ENCODE results near the gene CHN2.
A peak's percentile ranks its signal among the peaks of the same experiment; 100 is the strongest.

Gene CHN2

GRCh38 chr7:29340696-29341095, 146.1 kb downstream of the CHN2 start:
- no peak for ATAC-seq

GRCh38 chr7:29341156-29341555, 146.6 kb downstream of the CHN2 start:
- ATAC-seq = no peak

- no peak for ATAC-seq
Measured at GRCh38 chr7:29342761-29343160, 148.2 kb downstream of the CHN2 start.

- peak in 1 of 2 donors; percentile 10 for ATAC-seq
Measured at GRCh38 chr7:29343399-29343798, 148.8 kb downstream of the CHN2 start.

GRCh38 chr7:29344334-29344978, 149.9 kb downstream of the CHN2 start:
- ATAC-seq = no peak

- ATAC-seq = no peak
Measured at GRCh38 chr7:29345590-29345989, 151.0 kb downstream of the CHN2 start.

GRCh38 chr7:29346231-29346978, 151.8 kb downstream of the CHN2 start:
- no peak for ATAC-seq

GRCh38 chr7:29349362-29349761, 154.8 kb downstream of the CHN2 start:
- no peak for ATAC-seq

GRCh38 chr7:29350351-29350750, 155.8 kb downstream of the CHN2 start:
- ATAC-seq = no peak

- ATAC-seq = no peak
Measured at GRCh38 chr7:29352041-29352440, 157.5 kb downstream of the CHN2 start.

- no peak for ATAC-seq
Measured at GRCh38 chr7:29353810-29354209, 159.2 kb downstream of the CHN2 start.

GRCh38 chr7:29354340-29354739, 159.8 kb downstream of the CHN2 start:
- no peak for ATAC-seq

- no peak for ATAC-seq
Measured at GRCh38 chr7:29355388-29355787, 160.8 kb downstream of the CHN2 start.

- ATAC-seq = no peak
Measured at GRCh38 chr7:29356631-29357030, 162.1 kb downstream of the CHN2 start.

- ATAC-seq = no peak
Measured at GRCh38 chr7:29359482-29360093, 165.0 kb downstream of the CHN2 start.

- ATAC-seq = no peak
Measured at GRCh38 chr7:29360633-29361625, 166.4 kb downstream of the CHN2 start.

GRCh38 chr7:29362380-29362779, 167.8 kb downstream of the CHN2 start:
- ATAC-seq = no peak

- ATAC-seq = no peak
Measured at GRCh38 chr7:29363636-29364425, 169.3 kb downstream of the CHN2 start.

- no peak for ATAC-seq
Measured at GRCh38 chr7:29364661-29365060, 170.1 kb downstream of the CHN2 start.

- ATAC-seq = no peak
Measured at GRCh38 chr7:29365423-29365822, 170.8 kb downstream of the CHN2 start.

GRCh38 chr7:29367784-29368183, 173.2 kb downstream of the CHN2 start:
- no peak for ATAC-seq

- ATAC-seq = no peak
Measured at GRCh38 chr7:29369909-29370488, 175.4 kb downstream of the CHN2 start.

Measured in activated CD4-positive, CD25-positive, alpha-beta regulatory T cell treated with anti-CD3 and anti-CD28 coated beads, Interleukin-2, amount 50 U/mL, for 24 hours (primary cell).